K562 (cell line): Measurements from ENCODE around the gene CREB5. TPM values are rescaled to one million over a fixed set of nuclear protein-coding genes. Genes with fewer than 3 reads are reported as not detected.
A peak's percentile ranks its signal among the peaks of the same experiment; 100 is the strongest.

Experiments used
- ATAC-seq: fragments of 200-7000 bp; cut with Tn5 transposase; 3 replicates; pipeline ENCODE4 v1.9.1; 2020; ENCODE audit warnings: moderate library complexity
- BruUV-seq: library from RNA; stranded (reverse); fragments of 400-500 nt; replicated peaks from 2 replicates; lab custom pipeline; 2021; lab: Mats Ljungman, UMichigan
- CTCF ChIA-PET: fragments of 300-600 bp; formaldehyde crosslinking; extraction: SDS; loops from one replicate; lab custom pipeline; 2021; ENCODE audit warnings: low intra/inter-chr PET ratio; lab: Yijun Ruan, JAX
- POLR2A ChIA-PET: fragments of 300-600, 350-650 bp; sonication (Branson Sonifier 250); formaldehyde crosslinking; extraction: SDS; loops from one replicate; lab custom pipeline; 2021; ENCODE audit warnings: antibody characterized with exemption, inconsistent platforms; lab: Yijun Ruan, JAX
- DNase-seq, 4 experiments: peaks; one replicate each; pipeline versions ENCODE4 v3.0.0 to v3.0.0-alpha.2; 2011 to 2018; ENCODE audit warnings: low spot score in 3 of 4, mixed read lengths in 3 of 4; ENCODE audit errors: extremely low read depth in 1 of 4
- FAIRE-seq: peaks from 2 replicates; lab custom pipeline; 2011; peaks lifted over from hg19 to GRCh38; lab: Jason Lieb, UNC
- H2AFZ ChIP-seq: 2 replicates; pipeline ENCODE4 v1.6.0; 2011; ENCODE audit warnings: low read depth, low read length, control low read depth, inconsistent platforms
- H3K27ac ChIP-seq: fragments of 200-600 bp; 3 replicates; pipeline ENCODE4 v1.8.0; 2011; ENCODE audit warnings: low read depth, mild to moderate bottlenecking, control low read depth, inconsistent platforms, low read length, moderate library complexity, mixed read lengths; ENCODE audit errors: extremely low read depth
- H3K27me3 ChIP-seq, 2 experiments: fragments of 300-600 bp in 1 of 2; 2 replicates in 1 of 2; 3 replicates in 1 of 2; pipeline versions ENCODE4 v1.6.0 to v1.8.0; 2011; ENCODE audit warnings: inconsistent platforms in 2 of 2, low read length in 2 of 2, mild to moderate bottlenecking in 1 of 2, mixed read lengths in 1 of 2, moderate library complexity in 1 of 2; ENCODE audit not compliant: control insufficient read depth in 2 of 2, insufficient read depth in 2 of 2
- H3K36me3 ChIP-seq: fragments of 300-600 bp; 3 replicates; pipeline ENCODE4 v1.8.0; 2011; ENCODE audit warnings: mild to moderate bottlenecking, low read length, inconsistent platforms; ENCODE audit not compliant: control insufficient read depth, insufficient read depth
- H3K4me1 ChIP-seq, 2 experiments: fragments of 200-600 bp in 1 of 2; replicated peaks in 1 of 2; 2 replicates in 1 of 2; 3 replicates in 1 of 2; pipeline versions ENCODE4 v1.5.1 to v1.8.0; 2011; ENCODE audit warnings: inconsistent platforms in 2 of 2, low read length in 2 of 2, mild to moderate bottlenecking in 1 of 2, mixed read lengths in 1 of 2, moderate library complexity in 1 of 2; ENCODE audit not compliant: control insufficient read depth in 2 of 2, insufficient read depth in 2 of 2
- H3K4me2 ChIP-seq: 2 replicates; pipeline ENCODE4 v1.6.1; 2011; ENCODE audit warnings: low read length, control low read depth, inconsistent platforms, mixed read lengths; ENCODE audit not compliant: insufficient read depth
- H3K4me3 ChIP-seq: fragments of 200-600 bp; sonication (generic), shearing (Covaris generic); 2 replicates; pipeline ENCODE4 v1.5.1; 2016; ENCODE audit warnings: control low read depth, inconsistent platforms
- H3K79me2 ChIP-seq: fragments of 200-600 bp; 3 replicates; pipeline ENCODE4 v1.8.0; 2011; ENCODE audit warnings: low read length, inconsistent platforms; ENCODE audit not compliant: control insufficient read depth, insufficient read depth
- H3K9ac ChIP-seq, 2 experiments: 2 replicates each; pipeline versions ENCODE4 v1.6.0 to v1.6.1; 2011; ENCODE audit warnings: low read depth in 2 of 2, low read length in 2 of 2, control low read depth in 1 of 2, inconsistent platforms in 1 of 2, mild to moderate bottlenecking in 1 of 2, mixed read lengths in 1 of 2; ENCODE audit not compliant: insufficient read depth in 1 of 2
- H3K9me1 ChIP-seq: one replicate; pipeline ENCODE4 v1.6.0; 2011; ENCODE audit warnings: inconsistent platforms, mild to moderate bottlenecking, low read length, moderate library complexity; ENCODE audit not compliant: control insufficient read depth, insufficient read depth
- H3K9me3 ChIP-seq: replicated peaks from 2 replicates; pipeline ENCODE4 v1.5.1; 2011; ENCODE audit warnings: low read depth, low read length, inconsistent platforms; ENCODE audit not compliant: control insufficient read depth, insufficient read depth
- H4K20me1 ChIP-seq: replicated peaks from 2 replicates; pipeline ENCODE4 v1.6.1; 2011; ENCODE audit warnings: low read length, inconsistent platforms, mixed read lengths; ENCODE audit not compliant: control insufficient read depth, insufficient read depth
- CTCF ChIP-seq, 3 experiments: IDR thresholded peaks in 2 of 3; conservative IDR thresholded peaks in 1 of 3; 2 replicates each; pipeline ENCODE4 v1.5.1; 2011 to 2012; ENCODE audit warnings: low read length in 3 of 3, mild to moderate bottlenecking in 3 of 3, control low read depth in 2 of 3, improper control_type of control experiment in 1 of 3, inconsistent platforms in 1 of 3, low read depth in 1 of 3, mixed read lengths in 1 of 3, moderate library complexity in 1 of 3; ENCODE audit not compliant: insufficient read depth in 2 of 3
- ESRRA ChIP-seq: fragments of 450-650 bp; IDR thresholded peaks from 2 replicates; pipeline ENCODE4 v1.6.1; 2014; ENCODE audit warnings: low read depth, mild to moderate bottlenecking, moderate library complexity, borderline replicate concordance
- KDM1A ChIP-seq, 2 experiments: fragments of 450-650 bp; IDR thresholded peaks; 2 replicates each; pipeline ENCODE4 v1.6.1; 2016; ENCODE audit warnings: mild to moderate bottlenecking in 2 of 2
- LARP7 ChIP-seq: fragments of 450-650 bp; IDR thresholded peaks from 2 replicates; pipeline ENCODE4 v1.6.1; 2016
- MED1 ChIP-seq: sonication (generic); formaldehyde crosslinking; IDR thresholded peaks from 2 replicates; pipeline ENCODE4 v1.8.1; 2023; ENCODE audit warnings: missing genetic modification reagents, borderline replicate concordance
- RAD21 ChIP-seq, 2 experiments: fragments of 250-450 bp in 1 of 2; fragments of 450-650 bp in 1 of 2; sonication (Bioruptor Pico) in 1 of 2; formaldehyde crosslinking in 1 of 2; IDR thresholded peaks in 1 of 2; conservative IDR thresholded peaks in 1 of 2; 2 replicates each; pipeline versions ENCODE4 v1.4.0 to v1.8.0; 2020 to 2022; ENCODE audit warnings: mild to moderate bottlenecking in 2 of 2, moderate library complexity in 1 of 2
- WGBS: fragments of 100-300 bp; shearing (Covaris generic); methylation state at CpG from one replicate; pipeline ENCODE4 v1.1.6; 2016; ENCODE audit warnings: low coverage, mixed read lengths; ENCODE audit not compliant: insufficient coverage; ENCODE audit errors: missing lambda C conversion rate; 5-methylcytosine and 5-hydroxymethylcytosine counted together
- in situ Hi-C: fragments of 300-500 bp; cut with MboI; formaldehyde crosslinking; loops from 4 replicates; pipeline ENCODE4 v1.15.0; 2018; ENCODE audit warnings: inconsistent platforms, mixed read lengths
- intact Hi-C: fragments of 100-400 bp; cut with micrococcal nuclease; formaldehyde crosslinking; loops from 2 replicates; pipeline ENCODE4 v1.14.2; 2022
- polyA plus RNA-seq, 8 experiments: library from polyadenylated mRNA; depleted of rRNA in 4 of 8; stranded (reverse) in 5 of 8; unstranded in 3 of 8; fragments of >200 nt; fragmentation: Nextera tagmentation in 2 of 8; fragmentation: Illumina TruSeq in 1 of 8; extraction: Ambion mirVana in 2 of 8; extraction: Trizol in 1 of 8; gene quantifications; 2 replicates each; pipeline versions ENCODE4 v1.2.1 to v1.2.3, GENCODE V29; 2011 to 2014; ENCODE audit warnings: inconsistent platforms in 1 of 8, missing spikeins in 1 of 8
- total RNA-seq, 7 experiments: library from RNA; depleted of rRNA in 6 of 7; stranded (reverse); fragments of >200 nt in 6 of 7; fragmentation: Illumina TruSeq in 2 of 7; extraction: Trizol in 2 of 7; gene quantifications; 2 replicates each; pipeline versions ENCODE4 v1.2.1 to v1.2.3, GENCODE V29; 2011 to 2021; ENCODE audit warnings: low replicate concordance in 1 of 7

Gene CREB5
- total and polyA plus RNA-seq, 9 of the 15 experiments (the other 6 are each of a cell fraction or from before 2014, with no cell fraction given), result 0.33 to 6.4 (median 1.8) TPM

- Histone ChIP-seq H4K20me1 (no peaks in the 10 kb centered on the region), H3K79me2 (no peaks in the 10 kb centered on the region), H3K9me1 (no peaks in the 10 kb centered on the region), H3K27me3 (no peaks in the 10 kb centered on the region), H2AFZ (no peak overlapping the region), H3K4me1 (no peaks in the 10 kb centered on the region), H3K4me2 (no peak overlapping the region), H3K27ac (no peak overlapping the region), H3K9me3 (no peaks in the 10 kb centered on the region), H3K9ac (no peak overlapping the region), H3K36me3 (no peaks in the 10 kb centered on the region), H3K4me3 (no peak overlapping the region)
- in situ Hi-C loops (loop anchor here (10.0 kb wide), 1 partner anchor 229 kb away; no protein-coding TSS in a partner anchor), intact Hi-C loops (no loop called here)
- no peak for FAIRE-seq
- BruUV-seq, result no TSS peak
- CTCF ChIA-PET, result interaction anchor here (1.1 kb wide), 1 partner anchor 235 kb away, joined by 6 read pairs; no protein-coding TSS in a partner anchor
- POLR2A ChIA-PET, result no interaction called here
- no peak for DNase-seq
- TF ChIP-seq LARP7 (no peak), KDM1A (IDR thresholded peaks at IDR 0.05) (0 out of 4 replicates have a peak, but pooled peaks of 1 of the 2 experiments have one; percentile 20), ESRRA (no peak), MED1 (CRISPR knock-in tag) (no peak), RAD21 (CRISPR knock-in tag; conservative IDR thresholded peaks at IDR 0.05 in 1 of 2, IDR thresholded peaks at IDR 0.05 in 1 of 2) (peak in 1 of 2 experiments; percentile 33; a peak in 2 of 4 replicates), CTCF (IDR thresholded peaks at IDR 0.05 in 2 of 3, conservative IDR thresholded peaks at IDR 0.05 in 1 of 3; ENCODE audit: insufficient read depth in 2 of 3, low read depth in 1 of 3, low read length in 3 of 3) (peak in 1 of 3 experiments; percentile 19; a peak in 2 of 6 replicates)
- 0% methylated on average over 5 of the region's 5 CpGs for WGBS
- no peak for ATAC-seq
These were observed 211.5 kb downstream of the CREB5 start for GRCh38 chr7:28623863-28624262.
